Caco-2 (cell line): ENCODE results near the gene KNG1. TPM values are rescaled to one million over a fixed set of nuclear protein-coding genes. Genes with fewer than 3 reads are reported as not detected.
"Not testable (repeated sequence)": the region's sequence is repeated elsewhere in the genome, so short reads cannot be mapped to it uniquely, and the experiment has no call there.

Experiments used
- BruUV-seq: library from RNA; stranded (reverse); fragments of 400-500 nt; replicated peaks from 2 replicates; lab custom pipeline; 2021; lab: Mats Ljungman, UMichigan
- CTCF ChIA-PET: fragments of 300-600 bp; sonication (Branson Sonifier 250); formaldehyde crosslinking; loops from one replicate; lab custom pipeline; 2022; ENCODE audit warnings: antibody characterized with exemption; lab: Charles Lee
- POLR2A ChIA-PET: fragments of 300-600 bp; sonication (Branson Sonifier 250); formaldehyde crosslinking; loops from one replicate; lab custom pipeline; 2022; ENCODE audit warnings: antibody characterized with exemption; lab: Charles Lee
- DNase-seq, 2 experiments: peaks; one replicate each; pipeline versions ENCODE4 v3.0.0 to v3.0.0-alpha.2; 2020 to 2022
- H3K27me3 ChIP-seq: replicated peaks from 2 replicates; pipeline ENCODE4 v1.6.0; 2011; ENCODE audit warnings: low read length; ENCODE audit not compliant: control insufficient read depth, insufficient read depth
- H3K36me3 ChIP-seq: 2 replicates; pipeline ENCODE4 v1.5.1; 2011; ENCODE audit warnings: low read length; ENCODE audit not compliant: control insufficient read depth, insufficient read depth
- H3K4me1 ChIP-seq: fragments of 250-450 bp; sonication (Bioruptor Pico); 2 replicates; pipeline ENCODE4 v1.5.1; 2020; ENCODE audit warnings: mild to moderate bottlenecking
- H3K4me3 ChIP-seq: 2 replicates; pipeline ENCODE4 v1.5.1; 2011; ENCODE audit warnings: low read depth, mild to moderate bottlenecking, control low read depth, low read length
- H3K9me3 ChIP-seq: fragments of 250-450 bp; sonication (Bioruptor Pico); 2 replicates; pipeline ENCODE4 v1.5.1; 2020; ENCODE audit warnings: mild to moderate bottlenecking, moderate library complexity
- H3K27ac Mint-ChIP-seq: one replicate; pipeline ENCODE4 v1.8.0; 2022; ENCODE audit warnings: mixed read lengths; ENCODE audit not compliant: unreplicated experiment
- H3K27me3 Mint-ChIP-seq: one replicate; pipeline ENCODE4 v1.8.0; 2022; ENCODE audit warnings: mixed read lengths; ENCODE audit not compliant: insufficient read depth, unreplicated experiment
- H3K36me3 Mint-ChIP-seq: one replicate; pipeline ENCODE4 v1.8.0; 2022; ENCODE audit warnings: mild to moderate bottlenecking, mixed read lengths; ENCODE audit not compliant: insufficient read depth, unreplicated experiment
- H3K4me1 Mint-ChIP-seq: one replicate; pipeline ENCODE4 v1.8.0; 2022; ENCODE audit warnings: low read depth, mixed read lengths; ENCODE audit not compliant: unreplicated experiment
- H3K4me3 Mint-ChIP-seq: one replicate; pipeline ENCODE4 v1.8.0; 2022; ENCODE audit warnings: mild to moderate bottlenecking, moderate library complexity, mixed read lengths; ENCODE audit not compliant: unreplicated experiment
- H3K9me3 Mint-ChIP-seq: one replicate; pipeline ENCODE4 v1.8.0; 2022; ENCODE audit warnings: mixed read lengths; ENCODE audit not compliant: unreplicated experiment
- intact Hi-C: fragments of 100-400 bp; cut with micrococcal nuclease; formaldehyde crosslinking; loops from one replicate; pipeline ENCODE4 v1.10.0; 2022; ENCODE audit not compliant: unreplicated experiment
- total RNA-seq: library from RNA; stranded (reverse); gene quantifications from 2 replicates; pipeline ENCODE4 v1.2.3, GENCODE V29; 2022
- TF ChIP-seq, protein P1 (sequence below), 2 experiments: fragments of 200-600 bp in 1 of 2; IDR thresholded peaks; 1 replicate in 1 of 2; 2 replicates in 1 of 2; pipeline versions ENCODE4 v1.5.1 to v1.8.0; 2011 to 2022; ENCODE audit warnings: antibody characterized with exemption in 1 of 2, control low read depth in 1 of 2, inconsistent platforms in 1 of 2, low read depth in 1 of 2, low read length in 1 of 2, mild to moderate bottlenecking in 1 of 2, moderate library complexity in 1 of 2; ENCODE audit not compliant: insufficient read depth in 1 of 2, severe bottlenecking in 1 of 2, unreplicated experiment in 1 of 2

KNG1 gene
- total RNA-seq, 1 experiment from 2014 or later = 9.5 TPM

DNA sequence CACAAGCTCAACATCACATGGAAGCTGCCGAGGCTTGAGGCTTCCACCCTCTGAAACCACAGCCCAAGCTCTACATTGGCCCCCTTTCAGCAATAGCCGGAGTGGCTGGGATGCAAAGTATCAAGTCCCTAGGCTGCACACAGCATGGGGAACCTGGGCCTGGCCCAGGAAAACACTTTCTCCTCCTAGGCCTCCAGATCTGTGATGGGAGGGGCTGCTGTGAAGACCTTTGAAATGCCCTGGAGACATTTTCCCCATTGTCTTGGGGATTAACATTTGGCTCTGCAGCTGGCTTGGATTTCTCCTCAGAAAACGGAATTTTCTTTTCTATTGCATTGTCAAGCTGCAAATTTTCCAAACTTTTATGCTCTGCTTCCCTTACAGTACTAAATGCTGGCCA is 33.2 kb upstream of the KNG1 start:
- BruUV-seq = no TSS peak
- POLR2A ChIA-PET = no interaction called here
- H3K36me3 Mint-ChIP-seq = no peaks in the 10 kb centered on the region

DNA sequence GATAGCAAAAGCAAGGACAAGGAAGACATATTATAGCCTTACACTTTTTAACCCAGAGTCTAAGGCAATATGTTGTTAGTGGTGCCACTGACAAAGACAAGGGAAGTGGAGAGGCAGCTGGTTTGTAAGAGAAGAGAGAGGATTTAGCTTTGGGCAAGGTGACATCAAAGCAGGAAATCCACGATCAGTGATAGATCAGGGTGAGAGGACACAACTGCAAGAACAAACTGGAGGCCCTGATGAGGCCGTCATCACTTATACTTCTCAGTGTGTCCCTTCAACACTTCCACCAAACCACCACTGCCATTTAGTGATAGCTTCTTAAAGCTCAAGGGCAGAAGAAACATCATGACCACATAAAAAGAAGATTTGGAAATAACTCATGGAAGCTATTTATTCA is 30.7 kb upstream of the KNG1 start:
- H3K4me3 ChIP-seq, BruUV-seq, H3K36me3 ChIP-seq, H3K27me3 Mint-ChIP-seq, H3K4me3 Mint-ChIP-seq, H3K36me3 Mint-ChIP-seq, H3K27ac Mint-ChIP-seq, H3K27me3 ChIP-seq, DNase-seq, H3K9me3 ChIP-seq, intact Hi-C loops, CTCF ChIA-PET: not testable (repeated sequence)
- peaks cover 14% of the 10 kb centered on the region for H3K4me1 Mint-ChIP-seq
- peaks cover 45% of the 10 kb centered on the region for H3K9me3 Mint-ChIP-seq
- peaks cover 17% of the 10 kb centered on the region for H3K4me1 ChIP-seq
- POLR2A ChIA-PET = interaction anchor here (0.6 kb wide), 1 partner anchor 421 kb away, joined by 4 read pairs; no protein-coding TSS in a partner anchor

More for the DNA sequence above, 33.2 kb upstream of the KNG1 start:
- TF ChIP-seq, protein P1, sequence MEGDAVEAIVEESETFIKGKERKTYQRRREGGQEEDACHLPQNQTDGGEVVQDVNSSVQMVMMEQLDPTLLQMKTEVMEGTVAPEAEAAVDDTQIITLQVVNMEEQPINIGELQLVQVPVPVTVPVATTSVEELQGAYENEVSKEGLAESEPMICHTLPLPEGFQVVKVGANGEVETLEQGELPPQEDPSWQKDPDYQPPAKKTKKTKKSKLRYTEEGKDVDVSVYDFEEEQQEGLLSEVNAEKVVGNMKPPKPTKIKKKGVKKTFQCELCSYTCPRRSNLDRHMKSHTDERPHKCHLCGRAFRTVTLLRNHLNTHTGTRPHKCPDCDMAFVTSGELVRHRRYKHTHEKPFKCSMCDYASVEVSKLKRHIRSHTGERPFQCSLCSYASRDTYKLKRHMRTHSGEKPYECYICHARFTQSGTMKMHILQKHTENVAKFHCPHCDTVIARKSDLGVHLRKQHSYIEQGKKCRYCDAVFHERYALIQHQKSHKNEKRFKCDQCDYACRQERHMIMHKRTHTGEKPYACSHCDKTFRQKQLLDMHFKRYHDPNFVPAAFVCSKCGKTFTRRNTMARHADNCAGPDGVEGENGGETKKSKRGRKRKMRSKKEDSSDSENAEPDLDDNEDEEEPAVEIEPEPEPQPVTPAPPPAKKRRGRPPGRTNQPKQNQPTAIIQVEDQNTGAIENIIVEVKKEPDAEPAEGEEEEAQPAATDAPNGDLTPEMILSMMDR (IDR thresholded peaks at IDR 0.05; ENCODE audit: insufficient read depth in 1 of 2, low read depth in 1 of 2, low read length in 1 of 2, severe bottlenecking in 1 of 2, unreplicated experiment in 1 of 2) = no peak
- CTCF ChIA-PET = no interaction called here
- no peak for DNase-seq
- no peak overlapping the region for H3K4me3 ChIP-seq
- H3K36me3 ChIP-seq = no peaks in the 10 kb centered on the region
- intact Hi-C loops = no loop called here
- Mint-ChIP-seq H3K27ac (no peak overlapping the region), H3K4me1 (peaks cover 14% of the 10 kb centered on the region), H3K4me3 (no peak overlapping the region), H3K9me3 (peaks cover 35% of the 10 kb centered on the region), H3K27me3 (no peaks in the 10 kb centered on the region)
- H3K27me3 ChIP-seq = no peaks in the 10 kb centered on the region
- H3K4me1 ChIP-seq = peaks cover 17% of the 10 kb centered on the region
- H3K9me3 ChIP-seq = no peaks in the 10 kb centered on the region; the same call in 1 of the 2 replicates

DNA sequence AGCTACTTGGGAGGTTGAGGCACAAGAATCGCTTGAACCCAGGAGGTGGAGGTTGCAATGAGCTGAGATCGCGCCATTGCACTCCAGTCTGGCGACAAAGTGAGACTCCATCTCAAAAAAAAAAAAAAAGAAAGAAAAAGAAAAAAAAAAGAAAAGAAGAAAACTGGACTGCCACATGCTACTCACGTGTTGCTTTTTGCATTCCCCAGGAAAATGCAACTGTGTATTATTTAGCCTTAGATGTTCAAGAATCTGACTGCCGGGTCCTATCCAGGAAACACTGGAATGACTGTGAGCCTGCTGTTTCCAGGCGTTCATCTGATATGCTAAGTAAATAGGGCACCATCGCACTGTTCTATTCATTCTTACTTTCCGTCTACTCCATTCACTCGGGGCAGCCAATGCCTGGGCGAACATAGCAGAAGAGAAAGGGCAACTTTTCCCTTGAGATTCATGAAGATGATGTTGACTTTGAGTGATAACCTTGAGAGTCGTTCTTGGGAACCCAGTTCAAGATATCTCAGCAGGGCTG is 30.0 kb upstream of the KNG1 start:
- H3K4me3 Mint-ChIP-seq = no peak overlapping the region
- no peaks in the 10 kb centered on the region for H3K27me3 Mint-ChIP-seq
- H3K36me3 Mint-ChIP-seq = no peaks in the 10 kb centered on the region
- ChIA-PET CTCF (interaction anchor here (0.7 kb wide), 1 partner anchor 11 kb away, joined by 3 read pairs; no protein-coding TSS in a partner anchor), POLR2A (interaction anchor here (0.6 kb wide), 1 partner anchor 420 kb away, joined by 4 read pairs; no protein-coding TSS in a partner anchor)
- intact Hi-C loops = no loop called here
- no peak for DNase-seq
- no peaks in the 10 kb centered on the region for H3K36me3 ChIP-seq
- no peaks in the 10 kb centered on the region; the same call in 1 of the 2 replicates for H3K9me3 ChIP-seq
- H3K27ac Mint-ChIP-seq = no peak overlapping the region
- no peak overlapping the region for H3K4me3 ChIP-seq
- H3K4me1 ChIP-seq = peaks cover 17% of the 10 kb centered on the region
- peaks cover 45% of the 10 kb centered on the region for H3K9me3 Mint-ChIP-seq
- peaks cover 13% of the 10 kb centered on the region for H3K4me1 Mint-ChIP-seq
- no TSS peak for BruUV-seq
- TF ChIP-seq, protein P1 (IDR thresholded peaks at IDR 0.05; ENCODE audit: insufficient read depth in 1 of 2, low read depth in 1 of 2, low read length in 1 of 2, severe bottlenecking in 1 of 2, unreplicated experiment in 1 of 2) = no peak
- no peaks in the 10 kb centered on the region for H3K27me3 ChIP-seq

DNA sequence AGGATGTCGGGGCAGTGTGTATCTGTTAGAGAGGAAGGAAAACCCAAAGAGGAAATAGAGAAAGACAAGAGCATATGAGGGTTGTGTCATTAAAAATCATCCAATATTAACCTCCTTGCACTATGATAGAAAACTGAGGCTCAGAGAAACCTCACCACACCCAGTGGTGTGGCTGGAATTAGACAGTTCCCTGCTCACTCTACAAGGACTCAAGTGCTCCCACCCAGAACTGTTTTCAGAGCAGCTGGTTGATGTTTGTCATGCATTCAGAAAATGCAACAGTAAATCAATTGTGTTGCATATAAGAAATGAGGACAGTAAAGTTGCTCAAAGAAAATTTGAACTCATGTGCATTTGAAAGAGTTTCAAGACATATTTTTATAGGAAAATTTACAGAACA is 26.9 kb upstream of the KNG1 start:
- H3K4me3 ChIP-seq, H3K27ac Mint-ChIP-seq, H3K36me3 ChIP-seq, H3K9me3 ChIP-seq, intact Hi-C loops, H3K4me1 ChIP-seq, DNase-seq, H3K27me3 ChIP-seq, POLR2A ChIA-PET, H3K27me3 Mint-ChIP-seq, H3K4me3 Mint-ChIP-seq, BruUV-seq, CTCF ChIA-PET, H3K36me3 Mint-ChIP-seq: not testable (repeated sequence)
- Mint-ChIP-seq H3K9me3 (peaks cover 25% of the 10 kb centered on the region), H3K4me1 (peaks cover 12% of the 10 kb centered on the region)
